ENCODE results near the gene DOCK2.
"Not testable (repeated sequence)": the region's sequence is repeated elsewhere in the genome, so short reads cannot be mapped to it uniquely, and the experiment has no call there.

Gene DOCK2

GRCh38 chr5:169615561-169615960, 21.5 kb upstream of the DOCK2 start:
- TF ChIP-seq, protein P1, sequence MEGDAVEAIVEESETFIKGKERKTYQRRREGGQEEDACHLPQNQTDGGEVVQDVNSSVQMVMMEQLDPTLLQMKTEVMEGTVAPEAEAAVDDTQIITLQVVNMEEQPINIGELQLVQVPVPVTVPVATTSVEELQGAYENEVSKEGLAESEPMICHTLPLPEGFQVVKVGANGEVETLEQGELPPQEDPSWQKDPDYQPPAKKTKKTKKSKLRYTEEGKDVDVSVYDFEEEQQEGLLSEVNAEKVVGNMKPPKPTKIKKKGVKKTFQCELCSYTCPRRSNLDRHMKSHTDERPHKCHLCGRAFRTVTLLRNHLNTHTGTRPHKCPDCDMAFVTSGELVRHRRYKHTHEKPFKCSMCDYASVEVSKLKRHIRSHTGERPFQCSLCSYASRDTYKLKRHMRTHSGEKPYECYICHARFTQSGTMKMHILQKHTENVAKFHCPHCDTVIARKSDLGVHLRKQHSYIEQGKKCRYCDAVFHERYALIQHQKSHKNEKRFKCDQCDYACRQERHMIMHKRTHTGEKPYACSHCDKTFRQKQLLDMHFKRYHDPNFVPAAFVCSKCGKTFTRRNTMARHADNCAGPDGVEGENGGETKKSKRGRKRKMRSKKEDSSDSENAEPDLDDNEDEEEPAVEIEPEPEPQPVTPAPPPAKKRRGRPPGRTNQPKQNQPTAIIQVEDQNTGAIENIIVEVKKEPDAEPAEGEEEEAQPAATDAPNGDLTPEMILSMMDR (IDR thresholded peaks at IDR 0.05; ENCODE audit: low read depth, low read length) = no peak
- Histone ChIP-seq H3K27ac (no peak overlapping the region), H3K9me3 (ENCODE audit: severe bottlenecking) (peaks cover 6% of the 10 kb centered on the region), H3K4me3 (ENCODE audit: low read depth, low read length) (no peak overlapping the region), H3K36me3 (no peaks in the 10 kb centered on the region), H3K27me3 (ENCODE audit: insufficient read depth, low read depth, severe bottlenecking) (peaks cover 43% of the 10 kb centered on the region)
- no peak for DNase-seq

DNA sequence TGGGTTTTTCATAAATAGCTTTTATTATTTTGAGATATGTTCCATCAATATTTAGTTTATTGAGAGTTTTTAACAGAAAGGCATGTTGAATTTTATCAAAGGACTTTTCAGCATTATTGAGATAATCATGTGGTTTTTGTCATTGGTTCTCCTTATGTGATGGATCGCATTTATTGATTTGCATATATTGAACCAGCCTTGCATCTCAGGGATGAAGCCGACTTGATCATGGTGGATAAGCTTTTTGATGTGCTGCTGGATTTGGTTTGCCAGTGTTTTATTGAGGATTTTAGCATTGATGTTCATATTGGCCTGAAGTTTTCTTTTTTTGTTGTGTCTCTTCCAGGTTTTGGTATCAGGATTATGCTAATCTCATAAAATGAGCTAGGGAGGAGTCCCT, 12.8 kb upstream of the DOCK2 start:
- H3K27ac ChIP-seq; H3K4me3 ChIP-seq (ENCODE audit: low read depth, low read length); DNase-seq; H3K9me3 ChIP-seq (ENCODE audit: severe bottlenecking); H3K36me3 ChIP-seq: not testable (repeated sequence)
- peaks cover 32% of the 10 kb centered on the region for H3K27me3 ChIP-seq (ENCODE audit: insufficient read depth, low read depth, severe bottlenecking)

- Histone ChIP-seq H3K9me3 (ENCODE audit: severe bottlenecking) (no peaks in the 10 kb centered on the region), H3K36me3 (no peaks in the 10 kb centered on the region), H3K27me3 (ENCODE audit: insufficient read depth, low read depth, severe bottlenecking) (peaks cover 54% of the 10 kb centered on the region), H3K4me3 (ENCODE audit: low read depth, low read length) (no peak overlapping the region), H3K27ac (no peak overlapping the region)
- TF ChIP-seq, protein P1 (IDR thresholded peaks at IDR 0.05; ENCODE audit: low read depth, low read length) = no peak
- no peak for DNase-seq
Measured at GRCh38 chr5:169626779-169627178, 10.3 kb upstream of the DOCK2 start.

DNA sequence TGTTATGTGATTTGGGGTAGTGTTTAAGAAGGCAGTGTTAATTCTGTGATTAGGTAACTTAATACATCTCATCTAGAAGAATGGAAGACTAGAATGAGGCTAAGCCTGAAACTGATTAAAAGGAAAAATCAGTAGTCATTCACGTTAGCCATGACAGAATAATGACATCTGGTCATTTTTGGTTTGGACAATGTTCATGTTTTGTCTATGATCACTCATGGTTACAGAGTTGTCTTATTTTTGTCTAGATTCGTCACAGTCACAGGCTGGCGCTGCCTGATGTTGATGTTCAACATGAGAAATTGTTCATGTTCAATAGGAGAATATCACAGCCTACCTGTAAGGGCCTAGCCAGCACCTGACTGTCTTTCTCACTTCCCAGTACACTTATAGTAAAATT, 9.5 kb upstream of the DOCK2 start:
- Histone ChIP-seq H3K27me3 (ENCODE audit: insufficient read depth, low read depth, severe bottlenecking) (peaks cover 55% of the 10 kb centered on the region), H3K9me3 (ENCODE audit: severe bottlenecking) (no peaks in the 10 kb centered on the region), H3K27ac (no peak overlapping the region), H3K36me3 (no peaks in the 10 kb centered on the region), H3K4me3 (ENCODE audit: low read depth, low read length) (no peak overlapping the region)
- DNase-seq = no peak
- TF ChIP-seq, protein P1 (IDR thresholded peaks at IDR 0.05; ENCODE audit: low read depth, low read length) = no peak

DNA sequence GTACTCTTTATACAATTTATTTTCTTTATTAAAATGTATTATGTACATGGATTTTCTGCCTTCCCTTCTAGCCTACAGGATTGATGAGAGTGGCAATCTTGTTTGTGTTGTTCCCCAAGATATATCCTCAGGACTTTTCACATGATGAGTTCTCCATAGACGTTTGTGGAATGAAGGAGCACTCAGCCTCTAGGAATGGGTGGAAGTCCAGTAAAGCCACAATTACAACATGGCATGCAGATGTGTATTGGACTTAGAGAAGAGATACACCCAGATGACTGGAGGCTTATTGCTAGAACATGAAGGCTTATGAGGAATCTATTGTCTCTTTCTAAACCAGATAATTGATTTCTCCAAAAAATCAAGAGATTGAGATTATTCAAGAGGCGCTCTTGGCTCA, 8.2 kb upstream of the DOCK2 start:
- DNase-seq = no peak
- no peaks in the 10 kb centered on the region for H3K36me3 ChIP-seq
- H3K9me3 ChIP-seq (ENCODE audit: severe bottlenecking) = no peaks in the 10 kb centered on the region
- TF ChIP-seq, protein P1 (IDR thresholded peaks at IDR 0.05; ENCODE audit: low read depth, low read length) = no peak
- H3K4me3 ChIP-seq (ENCODE audit: low read depth, low read length) = no peak overlapping the region
- H3K27me3 ChIP-seq (ENCODE audit: insufficient read depth, low read depth, severe bottlenecking) = peaks cover 58% of the 10 kb centered on the region
- no peak overlapping the region for H3K27ac ChIP-seq

- H3K9me3 ChIP-seq (ENCODE audit: severe bottlenecking) = no peaks in the 10 kb centered on the region
- H3K27ac ChIP-seq = no peak overlapping the region
- H3K27me3 ChIP-seq (ENCODE audit: insufficient read depth, low read depth, severe bottlenecking) = peaks cover 50% of the 10 kb centered on the region
- H3K4me3 ChIP-seq (ENCODE audit: low read depth, low read length) = no peak overlapping the region
- no peak for DNase-seq
- no peaks in the 10 kb centered on the region for H3K36me3 ChIP-seq
- TF ChIP-seq, protein P1 (IDR thresholded peaks at IDR 0.05; ENCODE audit: low read depth, low read length) = no peak
Measured at GRCh38 chr5:169629847-169630548, 7.1 kb upstream of the DOCK2 start.
